ENCODE measurements around the gene BCL11B. TPM values are rescaled to one million over a fixed set of nuclear protein-coding genes. Genes with fewer than 3 reads are reported as not detected.

Gene BCL11B
- total and polyA plus RNA-seq, 2 of the 8 experiments (the other 6 are each of a cell fraction or from before 2014, with no cell fraction given) = 0.63 to 5.9 TPM

GRCh38 chr14:99313234-99313633, 41.2 kb upstream of the BCL11B start:
- H3K23me2 ChIP-seq (ENCODE audit: low read depth, low read length) = peaks cover 1% of the 10 kb centered on the region; the same call in 1 of the 2 replicates
- FAIRE-seq = no peak
- TF ChIP-seq E2F6 (IDR thresholded peaks at IDR 0.05) (no peak), NANOG (IDR thresholded peaks at IDR 0.05; ENCODE audit: insufficient read depth, low read depth, low read length, poor library complexity, severe bottlenecking) (no peak), POLR2A (IDR thresholded peaks at IDR 0.05; ENCODE audit: control extremely low read depth in 1 of 2, low read depth in 2 of 2, low read length in 2 of 2) (no peak), SUZ12 (IDR thresholded peaks at IDR 0.05; ENCODE audit: low read length) (no peak), CREB1 (IDR thresholded peaks at IDR 0.05) (no peak), POU5F1 (IDR thresholded peaks at IDR 0.05; ENCODE audit: low read depth, low read length) (no peak), EGR1 (IDR thresholded peaks at IDR 0.05; ENCODE audit: borderline replicate concordance, low read depth, low read length) (no peak), JUN (IDR thresholded peaks at IDR 0.05; ENCODE audit: low read depth, low read length) (no peak), RFX5 (IDR thresholded peaks at IDR 0.05; ENCODE audit: borderline replicate concordance, low read depth, low read length) (no peak)
- WGBS, 2 experiments (ENCODE audit: extremely low coverage in 1 of 2, insufficient coverage in 1 of 2, insufficient read length in 1 of 2, insufficient replicate concordance in 2 of 2, low coverage in 1 of 2, low lambda C conversion rate in 2 of 2, missing lambda C conversion rate in 1 of 2) = 87% methylated on average over 1 of the region's 1 CpG; no CpG with 5 or more reads in 1 of the 2 experiments
- no peak overlapping the region for H4K5ac ChIP-seq (ENCODE audit: insufficient read length, low read depth, low read length)
- no peaks in the 10 kb centered on the region for H3K79me1 ChIP-seq (ENCODE audit: low read depth, low read length)
- H3K4ac ChIP-seq (replicated peaks; ENCODE audit: insufficient read length, low read depth, low read length) = no peak overlapping the region
- H3K4me2 ChIP-seq (ENCODE audit: insufficient read depth in 1 of 2, low read depth in 2 of 2, low read length in 2 of 2) = no peak overlapping the region
- H2BK5ac ChIP-seq (ENCODE audit: low read depth, low read length) = no peak overlapping the region
- H3K56ac ChIP-seq (replicated peaks; ENCODE audit: insufficient read length, low read depth, low read length) = no peak overlapping the region
- no peak overlapping the region for H2AFZ ChIP-seq (ENCODE audit: low read length)
- H2AK5ac ChIP-seq (ENCODE audit: low read depth, low read length) = no peak overlapping the region
- H3K23ac ChIP-seq (ENCODE audit: insufficient read length) = no peak overlapping the region
- H2BK12ac ChIP-seq (ENCODE audit: low read depth, low read length) = no peak overlapping the region
- H3K9me3 ChIP-seq (ENCODE audit: insufficient read depth in 2 of 2, low read depth in 1 of 2, low read length in 1 of 2) = peaks cover 6 to 8% of the 10 kb centered on the region in 2 experiments; a peak in 3 of 4 replicates
- no peaks in the 10 kb centered on the region for H3K79me2 ChIP-seq (ENCODE audit: control insufficient read depth in 1 of 2, insufficient read depth in 2 of 2, low read length in 2 of 2)
- H3K36me3 ChIP-seq (ENCODE audit: control insufficient read depth in 2 of 4, insufficient read depth in 4 of 4, low read length in 3 of 4) = no peaks in the 10 kb centered on the region
- DNase-seq (ENCODE audit: low read depth in 1 of 2, low spot score in 2 of 2) = no peak
- no peak overlapping the region for H3K18ac ChIP-seq (ENCODE audit: extremely low read depth, low read length)
- H3K14ac ChIP-seq (ENCODE audit: insufficient read length) = no peak overlapping the region
- no peaks in the 10 kb centered on the region; a peak in 1 of 7 replicates for H3K27me3 ChIP-seq (replicated peaks in 1 of 4; ENCODE audit: control insufficient read depth in 3 of 4, extremely low read depth in 1 of 4, insufficient read depth in 3 of 4, low read length in 3 of 4)
- H3K27ac ChIP-seq (ENCODE audit: low read depth, low read length) = no peak overlapping the region
- no peak overlapping the region for H3K9ac ChIP-seq (replicated peaks in 1 of 4; ENCODE audit: extremely low read depth in 1 of 4, low read depth in 3 of 4, low read length in 3 of 4)
- ChIA-PET POLR2A (ENCODE audit: partially characterized antibody) (interaction anchor here (0.6 kb wide), 1 partner anchor 213 kb away, joined by 3 read pairs; no protein-coding TSS in a partner anchor), CTCF (ENCODE audit: partially characterized antibody) (interaction anchor here (1.2 to 2.2 kb wide), 5 partner anchors 7 to 98 kb away, joined by 3 to 5 read pairs (median 4); no protein-coding TSS in a partner anchor)
- no peak overlapping the region for H2BK15ac ChIP-seq (ENCODE audit: low read length)
- H2BK20ac ChIP-seq (ENCODE audit: low read length) = no peak overlapping the region
- no peak overlapping the region for H2BK120ac ChIP-seq (replicated peaks; ENCODE audit: low read depth, low read length)
- H4K8ac ChIP-seq (ENCODE audit: extremely low read depth, insufficient read depth, low read length) = no peak overlapping the region
- peaks cover 0 to 4% (median 2%) of the 10 kb centered on the region in 4 experiments; a peak in 5 of 7 replicates for H3K4me1 ChIP-seq (replicated peaks in 1 of 4; ENCODE audit: control insufficient read depth in 3 of 4, insufficient read depth in 4 of 4, low read length in 3 of 4)
- H4K20me1 ChIP-seq (replicated peaks in 1 of 2; ENCODE audit: control insufficient read depth in 1 of 2, insufficient read depth in 2 of 2, low read length in 2 of 2) = no peaks in the 10 kb centered on the region
- no peak overlapping the region for H4K91ac ChIP-seq (replicated peaks; ENCODE audit: insufficient read length, low read length)
- H3K4me3 ChIP-seq (ENCODE audit: extremely low read depth in 1 of 4, insufficient read depth in 2 of 4, low read depth in 3 of 4, low read length in 4 of 4) = no peak overlapping the region

Data from H1 (cell line).